Amniotic epithelial cell (primary cell): ENCODE results near the gene COASY.
"Not testable (repeated sequence)": the region's sequence is repeated elsewhere in the genome, so short reads cannot be mapped to it uniquely, and the experiment has no call there.

Experiments
- DNase-seq: peaks from one replicate; pipeline ENCODE4 v3.0.0-alpha.2; 2010; ENCODE audit warnings: low read depth

Gene COASY

GRCh38 chr17:42531455-42532354 lies 30.2 kb upstream of the COASY start:
- peak; percentile 63 for DNase-seq

GRCh38 chr17:42535155-42536047 lies 26.5 kb upstream of the COASY start:
- no peak for DNase-seq

- peak; percentile 71 for DNase-seq
Observed at GRCh38 chr17:42536048-42536371, 25.9 kb upstream of the COASY start, which contains the start of gene NAGLU. Gene NAGLU, plus strand, starts transcription at chr17:42536241. Its CDS starts 32 bp downstream, at chr17:42536273.

DNA sequence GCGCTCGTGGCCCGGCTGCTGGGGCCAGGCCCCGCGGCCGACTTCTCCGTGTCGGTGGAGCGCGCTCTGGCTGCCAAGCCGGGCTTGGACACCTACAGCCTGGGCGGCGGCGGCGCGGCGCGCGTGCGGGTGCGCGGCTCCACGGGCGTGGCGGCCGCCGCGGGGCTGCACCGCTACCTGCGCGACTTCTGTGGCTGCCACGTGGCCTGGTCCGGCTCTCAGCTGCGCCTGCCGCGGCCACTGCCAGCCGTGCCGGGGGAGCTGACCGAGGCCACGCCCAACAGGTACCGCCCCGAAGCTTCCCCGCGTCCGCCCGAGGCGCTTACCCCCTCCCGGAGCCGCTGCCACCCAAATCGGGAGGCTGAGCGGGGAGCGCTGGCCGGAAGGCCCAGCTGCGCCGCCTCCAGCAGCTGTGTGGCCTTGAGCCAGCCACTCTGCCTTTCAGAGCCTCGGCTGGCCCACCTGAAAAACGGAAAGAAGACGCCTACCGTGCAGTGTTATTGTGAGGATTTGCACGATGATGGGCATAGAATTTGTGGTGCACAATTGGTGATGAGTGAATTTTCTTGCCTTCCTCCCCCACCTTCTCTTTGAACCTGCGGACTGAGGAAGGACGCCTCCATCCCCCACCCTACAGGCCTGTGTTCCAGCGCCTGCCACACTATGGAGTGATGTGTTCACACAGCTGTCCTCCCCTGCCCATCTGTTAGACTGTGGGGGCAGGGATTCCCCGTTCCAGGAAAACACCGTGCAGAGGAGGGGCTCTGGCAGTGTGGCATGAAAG lies 25.4 kb upstream of the COASY start:
- DNase-seq = peak; percentile 69

- no peak for DNase-seq
Observed at GRCh38 chr17:42537156-42537805, 24.7 kb upstream of the COASY start.

GRCh38 chr17:42537826-42538451 lies 24.0 kb upstream of the COASY start:
- no peak for DNase-seq

- DNase-seq = no peak
Observed at GRCh38 chr17:42538482-42538881, 23.5 kb upstream of the COASY start.

- DNase-seq = not testable (repeated sequence)
Observed at GRCh38 chr17:42540558-42540957, 21.4 kb upstream of the COASY start.

- DNase-seq = no peak
Observed at GRCh38 chr17:42541041-42541833, 20.7 kb upstream of the COASY start.

DNA sequence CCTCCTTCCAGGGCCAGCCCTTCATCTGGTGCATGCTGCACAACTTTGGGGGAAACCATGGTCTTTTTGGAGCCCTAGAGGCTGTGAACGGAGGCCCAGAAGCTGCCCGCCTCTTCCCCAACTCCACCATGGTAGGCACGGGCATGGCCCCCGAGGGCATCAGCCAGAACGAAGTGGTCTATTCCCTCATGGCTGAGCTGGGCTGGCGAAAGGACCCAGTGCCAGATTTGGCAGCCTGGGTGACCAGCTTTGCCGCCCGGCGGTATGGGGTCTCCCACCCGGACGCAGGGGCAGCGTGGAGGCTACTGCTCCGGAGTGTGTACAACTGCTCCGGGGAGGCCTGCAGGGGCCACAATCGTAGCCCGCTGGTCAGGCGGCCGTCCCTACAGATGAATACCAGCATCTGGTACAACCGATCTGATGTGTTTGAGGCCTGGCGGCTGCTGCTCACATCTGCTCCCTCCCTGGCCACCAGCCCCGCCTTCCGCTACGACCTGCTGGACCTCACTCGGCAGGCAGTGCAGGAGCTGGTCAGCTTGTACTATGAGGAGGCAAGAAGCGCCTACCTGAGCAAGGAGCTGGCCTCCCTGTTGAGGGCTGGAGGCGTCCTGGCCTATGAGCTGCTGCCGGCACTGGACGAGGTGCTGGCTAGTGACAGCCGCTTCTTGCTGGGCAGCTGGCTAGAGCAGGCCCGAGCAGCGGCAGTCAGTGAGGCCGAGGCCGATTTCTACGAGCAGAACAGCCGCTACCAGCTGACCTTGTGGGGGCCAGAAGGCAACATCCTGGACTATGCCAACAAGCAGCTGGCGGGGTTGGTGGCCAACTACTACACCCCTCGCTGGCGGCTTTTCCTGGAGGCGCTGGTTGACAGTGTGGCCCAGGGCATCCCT lies 18.5 kb upstream of the COASY start:
- DNase-seq = no peak

GRCh38 chr17:42544874-42545283 lies 17.1 kb upstream of the COASY start:
- DNase-seq = no peak

DNA sequence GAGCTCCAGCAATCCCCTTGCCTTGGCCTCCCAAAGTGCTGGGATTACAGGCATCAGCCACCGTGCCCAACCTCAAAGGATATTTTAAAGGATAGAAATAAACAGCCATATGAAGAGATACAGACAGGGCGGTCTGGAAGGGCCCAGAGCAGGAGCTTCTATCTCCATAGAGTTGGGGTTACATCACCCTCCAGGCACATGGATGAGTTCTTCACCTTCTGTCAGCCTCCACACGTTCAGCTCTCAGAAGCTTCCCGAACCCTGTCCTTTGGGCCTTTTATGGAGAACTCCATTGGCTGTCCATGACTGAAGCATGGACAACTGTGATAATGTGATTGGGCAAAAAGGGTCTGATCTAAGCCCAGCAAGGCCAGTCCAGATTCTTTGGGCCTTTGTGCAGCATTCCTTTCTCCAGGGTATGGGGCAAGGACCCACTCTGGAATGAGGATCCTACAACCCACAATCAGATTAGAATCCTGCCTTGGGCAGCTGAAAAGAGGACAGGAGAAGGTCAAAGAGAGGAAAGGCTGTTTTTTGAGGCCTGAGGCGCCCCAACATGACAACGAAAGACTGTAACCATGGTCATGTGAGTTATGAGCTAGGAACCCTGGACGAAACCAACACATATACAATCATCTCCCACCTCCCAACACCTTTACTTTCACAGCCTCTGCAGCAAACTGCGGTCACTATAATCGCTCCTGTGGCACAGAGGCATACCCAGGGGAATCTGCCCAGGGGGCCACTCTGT lies 16.0 kb upstream of the COASY start:
- peak; percentile 54 for DNase-seq

GRCh38 chr17:42547001-42547461 lies 14.9 kb upstream of the COASY start:
- DNase-seq = no peak

DNA sequence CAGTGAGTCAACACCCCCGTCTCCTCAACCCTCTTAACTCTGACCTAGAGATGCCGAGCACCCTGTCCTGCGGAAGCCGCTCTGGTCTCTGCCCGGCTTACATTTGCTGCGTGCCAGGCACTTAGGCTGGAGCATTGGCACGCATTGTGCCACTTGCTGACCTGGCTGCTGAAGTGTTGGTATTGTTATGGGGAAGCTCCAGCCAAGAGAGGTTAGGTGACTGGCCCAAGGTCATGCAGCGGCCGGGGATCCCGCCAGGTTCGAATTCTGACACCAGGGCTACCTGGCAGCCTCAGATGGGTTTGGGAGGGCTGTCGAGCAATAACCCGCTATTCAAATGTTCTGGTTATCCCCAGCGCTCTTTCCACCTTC lies 14.3 kb upstream of the COASY start:
- DNase-seq = no peak

DNA sequence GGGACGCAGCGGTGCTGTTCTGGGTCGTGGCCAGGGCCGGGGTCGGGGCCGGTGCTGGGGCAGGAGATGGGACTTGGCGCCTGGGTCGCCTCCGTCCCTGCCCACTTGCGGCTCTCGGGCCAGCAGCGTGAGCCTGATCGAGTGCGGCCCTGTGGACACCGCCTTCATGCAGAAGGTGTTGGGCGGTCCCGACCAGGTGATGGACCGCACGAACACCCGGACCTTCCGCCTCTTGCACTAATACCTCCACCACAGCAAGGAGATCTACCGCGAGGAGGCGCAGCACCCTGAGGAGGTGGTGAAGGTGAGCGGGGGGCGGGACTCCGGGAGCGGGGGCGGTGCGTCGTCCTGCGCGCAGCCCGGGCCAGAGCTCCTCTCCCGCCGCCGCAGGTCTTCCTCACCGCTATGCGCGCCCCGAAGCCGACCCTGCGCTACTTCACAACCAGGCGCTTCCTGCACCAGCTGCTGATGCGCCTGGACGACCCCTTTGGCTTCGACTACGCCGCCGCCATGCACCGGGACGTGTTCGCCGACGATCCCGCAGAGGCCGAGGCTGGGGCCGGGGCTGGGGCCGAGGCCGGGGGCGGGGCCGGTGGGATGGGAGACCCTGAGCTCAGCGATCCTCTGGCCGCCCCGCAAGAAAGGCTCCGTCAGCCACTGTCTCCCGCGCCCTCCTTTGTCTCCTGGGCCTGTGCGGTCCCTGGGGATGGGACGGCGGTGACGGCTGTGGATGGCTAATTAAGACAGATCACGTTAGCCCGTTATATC lies 13.7 kb upstream of the COASY start:
- DNase-seq = peak; percentile 61

DNA sequence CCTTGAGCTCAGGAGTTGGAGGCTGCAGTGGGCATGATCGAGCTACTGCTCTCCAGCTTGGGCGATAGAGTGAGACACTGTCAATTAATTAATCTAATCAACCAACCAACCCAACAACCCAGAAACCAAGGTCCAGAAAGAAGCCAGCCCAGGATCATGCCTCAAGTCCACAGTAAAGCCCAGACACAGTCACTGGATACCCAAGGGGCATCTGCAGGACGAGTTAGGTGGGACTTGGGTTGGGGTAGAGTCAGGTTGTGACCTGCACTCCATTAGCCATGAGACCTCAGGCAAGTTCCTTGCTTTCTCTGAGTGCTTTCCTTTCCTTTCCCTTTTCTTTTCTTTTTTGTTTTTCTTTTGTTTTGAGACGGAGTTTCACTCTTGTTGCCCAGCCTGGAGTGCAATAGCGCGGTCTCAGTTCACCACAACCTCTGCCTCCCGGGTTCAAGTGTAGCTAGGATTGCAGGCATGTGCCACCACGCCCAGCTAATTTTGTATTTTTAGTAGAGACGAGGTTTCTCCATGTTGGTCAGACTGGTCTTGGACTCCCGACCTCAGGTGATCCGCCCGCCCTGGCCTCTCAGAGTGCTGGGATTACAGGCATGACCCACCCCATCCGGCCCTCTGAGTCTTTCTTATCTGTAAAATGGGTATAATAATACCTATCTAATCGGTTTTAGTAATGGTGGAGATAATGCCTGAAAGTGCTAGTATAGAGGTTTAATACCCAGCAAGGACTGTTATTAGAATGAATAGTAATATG lies 12.8 kb upstream of the COASY start:
- DNase-seq = no peak

- DNase-seq = not testable (repeated sequence)
Observed at GRCh38 chr17:42552736-42553135, 9.2 kb upstream of the COASY start, which contains the start of gene HSD17B1. Gene HSD17B1, plus strand, starts transcription at chr17:42552923. Its CDS starts 11 bp downstream, at chr17:42552934.
